Stimulated activated CD4-positive, alpha-beta T cell treated with anti-CD3 and anti-CD28 coated beads, TNF-alpha, amount 100 ng/mL, for 24 hours (primary cell): ENCODE results near the gene RAD23B.

Experiments used
- DNase-seq, 3 experiments: peaks; one replicate each; pipeline ENCODE4 v3.0.0-alpha.2; 2020; ENCODE audit warnings: low read depth in 3 of 3

RAD23B gene

GRCh38 chr9:107334103-107334776 is 51.2 kb downstream of the RAD23B start:
- no peak for DNase-seq

GRCh38 chr9:107335331-107335730 is 52.3 kb downstream of the RAD23B start:
- DNase-seq = no peak

- DNase-seq = no peak
Observed at GRCh38 chr9:107336718-107337360, 53.8 kb downstream of the RAD23B start.

GRCh38 chr9:107337676-107338590 is 54.9 kb downstream of the RAD23B start:
- no peak for DNase-seq

GRCh38 chr9:107338911-107339659 is 56.0 kb downstream of the RAD23B start:
- no peak for DNase-seq

GRCh38 chr9:107340920-107341632 is 58.0 kb downstream of the RAD23B start:
- peak; percentile 65 to 80 (median 79) for DNase-seq

GRCh38 chr9:107342476-107343161 is 59.5 kb downstream of the RAD23B start:
- DNase-seq = no peak

- DNase-seq = no peak
Observed at GRCh38 chr9:107345327-107345726, 62.2 kb downstream of the RAD23B start.

GRCh38 chr9:107348836-107349235 is 65.8 kb downstream of the RAD23B start:
- no peak for DNase-seq

GRCh38 chr9:107350443-107350842 is 67.4 kb downstream of the RAD23B start:
- DNase-seq = no peak

GRCh38 chr9:107351382-107352045 is 68.4 kb downstream of the RAD23B start:
- DNase-seq = no peak

GRCh38 chr9:107355394-107355793 is 72.3 kb downstream of the RAD23B start:
- no peak for DNase-seq

GRCh38 chr9:107358986-107359385 is 75.9 kb downstream of the RAD23B start:
- DNase-seq = no peak

GRCh38 chr9:107360098-107360497 is 77.0 kb downstream of the RAD23B start:
- DNase-seq = no peak

- DNase-seq = no peak
Observed at GRCh38 chr9:107361816-107362215, 78.7 kb downstream of the RAD23B start.

- no peak for DNase-seq
Observed at GRCh38 chr9:107363516-107364152, 80.6 kb downstream of the RAD23B start.

- no peak for DNase-seq
Observed at GRCh38 chr9:107367727-107368502, 84.8 kb downstream of the RAD23B start.

- DNase-seq = no peak
Observed at GRCh38 chr9:107368696-107369095, 85.6 kb downstream of the RAD23B start.

- DNase-seq = no peak
Observed at GRCh38 chr9:107373809-107374208, 90.7 kb downstream of the RAD23B start.
